IgD-negative memory B cell (primary cell): ENCODE results near the gene FOXC2. TPM values are rescaled to one million over a fixed set of nuclear protein-coding genes. Genes with fewer than 3 reads are reported as not detected.
A peak's percentile ranks its signal among the peaks of the same experiment; 100 is the strongest.

Source experiments
- H3K27ac Mint-ChIP-seq, 3 donors: one replicate each; pipeline ENCODE4 v1.8.0; 2020 to 2022; ENCODE audit warnings: mild to moderate bottlenecking in 3 of 3, mixed read lengths in 3 of 3, moderate library complexity in 1 of 3
- H3K27me3 Mint-ChIP-seq: one replicate; pipeline ENCODE4 v1.8.0; 2021; ENCODE audit warnings: mixed read lengths
- H3K36me3 Mint-ChIP-seq: one replicate; pipeline ENCODE4 v1.8.0; 2020; ENCODE audit warnings: mild to moderate bottlenecking, mixed read lengths
- H3K4me1 Mint-ChIP-seq, 3 donors: one replicate each; pipeline ENCODE4 v1.8.0; 2020 to 2022; ENCODE audit warnings: mixed read lengths in 3 of 3, mild to moderate bottlenecking in 1 of 3
- H3K4me3 Mint-ChIP-seq, 4 donors: one replicate each; pipeline ENCODE4 v1.8.0; 2020 to 2022; ENCODE audit warnings: mild to moderate bottlenecking in 4 of 4, mixed read lengths in 4 of 4, moderate library complexity in 3 of 4
- H3K9me3 Mint-ChIP-seq, 3 donors: one replicate each; pipeline ENCODE4 v1.8.0; 2020 to 2021; ENCODE audit warnings: mixed read lengths in 3 of 3, mild to moderate bottlenecking in 1 of 3
- polyA plus RNA-seq: library from polyadenylated mRNA; unstranded; fragments of 300-500 nt; fragmentation: Illumina TruSeq; gene quantifications from one replicate; pipeline ENCODE4 v1.2.3, GENCODE V29; 2021

The FOXC2 gene
- polyA plus RNA-seq: not detected

GRCh38 chr16:86566601-86566965, at the start of gene FOXC2:
FOXC2 (plus strand) TSS chr16:86566829; CDS start chr16:86567336, 507 bp downstream.
- H3K9me3 Mint-ChIP-seq: peaks cover 0 to 2% (median 0%) of the 10 kb centered on the region in 3 donors
- H3K4me1 Mint-ChIP-seq: peaks cover 6 to 15% (median 7%) of the 10 kb centered on the region in 3 donors
- peak within 1 kb of the TSS; percentile 84 to 89 (median 86) for H3K27ac Mint-ChIP-seq
- no peaks in the 10 kb centered on the region for H3K36me3 Mint-ChIP-seq
- peaks cover 57% of the 10 kb centered on the region for H3K27me3 Mint-ChIP-seq
- peak within 1 kb of the TSS in 3 of 4 donors; percentile 30 to 79 (median 49) for H3K4me3 Mint-ChIP-seq

DNA sequence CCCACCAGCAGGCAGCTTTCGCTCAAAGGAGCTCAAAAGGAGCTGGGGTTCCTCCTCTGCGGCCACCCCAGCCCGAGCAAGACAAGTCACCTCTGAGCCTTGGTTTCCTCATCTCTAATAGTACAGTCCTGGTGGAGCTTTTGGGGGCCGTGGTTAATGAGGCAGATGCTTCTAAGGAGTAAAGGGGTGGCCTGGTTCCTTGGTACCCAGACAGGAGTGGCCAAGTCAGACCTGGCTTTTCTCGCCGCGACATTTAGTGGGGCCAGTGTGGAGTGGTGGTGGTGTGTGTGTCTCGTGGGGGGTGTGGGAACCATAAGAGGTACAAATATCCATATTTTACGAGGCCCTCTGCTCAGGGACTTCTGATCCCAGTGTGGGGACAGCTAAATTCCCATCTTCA, 49.6 kb upstream of the FOXC2 start:
- Mint-ChIP-seq H3K27me3 (peaks cover 56% of the 10 kb centered on the region), H3K9me3 (no peaks in the 10 kb centered on the region), H3K27ac (peak overlapping the region in 1 of 3 donors; percentile 59), H3K36me3 (no peaks in the 10 kb centered on the region), H3K4me1 (peaks cover 2 to 3% (median 3%) of the 10 kb centered on the region in 3 donors), H3K4me3 (peak overlapping the region in 1 of 4 donors; percentile 4)

GRCh38 chr16:86517652-86518258, 48.9 kb upstream of the FOXC2 start:
- peaks cover 54% of the 10 kb centered on the region for H3K27me3 Mint-ChIP-seq
- peak overlapping the region in 1 of 4 donors; percentile 39 for H3K4me3 Mint-ChIP-seq
- H3K36me3 Mint-ChIP-seq: no peaks in the 10 kb centered on the region
- peaks cover 2 to 3% (median 3%) of the 10 kb centered on the region in 3 donors for H3K4me1 Mint-ChIP-seq
- H3K27ac Mint-ChIP-seq: peak overlapping the region in 1 of 3 donors; percentile 66
- no peaks in the 10 kb centered on the region for H3K9me3 Mint-ChIP-seq

DNA sequence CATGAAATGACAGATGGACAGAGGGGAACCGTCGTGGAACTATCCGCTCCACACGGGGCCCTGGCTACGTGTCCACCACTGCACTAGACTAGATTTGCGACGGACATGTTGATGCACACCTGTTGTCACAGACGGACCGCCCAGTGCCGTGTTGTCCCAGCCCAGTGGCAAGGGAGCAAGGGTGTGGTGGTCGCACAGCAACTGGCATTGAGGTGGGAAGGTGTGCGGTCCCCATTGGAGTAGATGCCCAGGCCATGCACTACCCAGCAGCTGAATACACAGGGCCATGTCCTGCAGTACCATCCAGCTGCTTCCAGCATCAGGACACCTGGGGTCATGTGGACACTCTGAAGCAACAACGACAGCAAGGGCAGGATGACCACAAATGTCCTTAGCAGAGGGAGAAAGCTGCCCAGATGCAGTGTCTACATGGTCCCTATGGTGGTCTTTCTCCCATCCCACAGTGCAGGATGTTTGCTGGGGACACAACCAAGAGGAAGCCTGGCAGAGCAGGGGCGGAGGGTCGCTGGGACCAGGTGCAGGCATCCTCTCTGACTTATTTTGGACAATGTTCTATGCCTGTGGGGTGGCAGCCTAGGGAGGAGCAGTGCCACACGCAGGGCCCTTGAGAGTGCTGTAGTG, 47.5 kb upstream of the FOXC2 start:
- Mint-ChIP-seq H3K27ac (peak overlapping the region in 1 of 3 donors; percentile 67), H3K4me3 (no peak overlapping the region), H3K9me3 (no peaks in the 10 kb centered on the region), H3K36me3 (no peaks in the 10 kb centered on the region), H3K27me3 (peaks cover 46% of the 10 kb centered on the region), H3K4me1 (peaks cover 2 to 3% (median 2%) of the 10 kb centered on the region in 3 donors)

DNA sequence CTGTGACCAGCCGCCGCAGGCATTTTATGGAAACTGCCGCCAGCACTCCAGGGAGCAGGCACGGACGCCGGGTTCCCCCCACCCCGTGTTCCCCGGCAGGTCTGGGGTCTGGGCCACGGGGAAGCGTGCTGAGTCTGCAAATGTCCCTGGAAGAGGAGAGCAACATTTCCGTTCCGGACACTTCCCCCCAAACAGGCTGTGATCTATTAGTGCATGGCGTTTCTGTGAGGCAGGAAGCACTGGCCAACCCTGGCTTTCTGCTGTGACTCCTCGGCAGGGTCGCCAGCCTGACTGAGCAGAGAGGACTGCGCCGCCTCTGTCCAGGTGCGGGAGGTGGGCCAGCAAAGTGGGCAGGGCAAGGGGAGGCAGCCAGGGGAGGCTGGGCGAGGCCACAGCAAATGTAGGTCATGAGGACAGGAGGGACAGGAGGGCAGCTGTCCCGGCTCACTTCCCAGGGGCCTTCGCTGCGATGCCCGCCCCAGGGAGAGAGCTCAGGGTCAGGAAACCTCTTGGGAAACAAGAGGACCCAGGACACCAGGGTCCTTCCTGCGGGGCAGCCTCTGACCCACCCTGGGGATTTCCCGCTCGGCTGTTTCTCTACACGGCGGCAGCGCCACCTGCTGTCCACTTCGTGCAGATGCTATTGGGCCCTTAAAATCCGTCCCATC, 46.8 kb upstream of the FOXC2 start:
- H3K27me3 Mint-ChIP-seq: peaks cover 42% of the 10 kb centered on the region
- peaks cover 2 to 3% (median 2%) of the 10 kb centered on the region in 3 donors for H3K4me1 Mint-ChIP-seq
- no peaks in the 10 kb centered on the region for H3K36me3 Mint-ChIP-seq
- H3K9me3 Mint-ChIP-seq: no peaks in the 10 kb centered on the region
- H3K4me3 Mint-ChIP-seq: peak overlapping the region in 2 of 4 donors; percentile 28 to 66
- H3K27ac Mint-ChIP-seq: peak overlapping the region in 2 of 3 donors; percentile 39 to 42

DNA sequence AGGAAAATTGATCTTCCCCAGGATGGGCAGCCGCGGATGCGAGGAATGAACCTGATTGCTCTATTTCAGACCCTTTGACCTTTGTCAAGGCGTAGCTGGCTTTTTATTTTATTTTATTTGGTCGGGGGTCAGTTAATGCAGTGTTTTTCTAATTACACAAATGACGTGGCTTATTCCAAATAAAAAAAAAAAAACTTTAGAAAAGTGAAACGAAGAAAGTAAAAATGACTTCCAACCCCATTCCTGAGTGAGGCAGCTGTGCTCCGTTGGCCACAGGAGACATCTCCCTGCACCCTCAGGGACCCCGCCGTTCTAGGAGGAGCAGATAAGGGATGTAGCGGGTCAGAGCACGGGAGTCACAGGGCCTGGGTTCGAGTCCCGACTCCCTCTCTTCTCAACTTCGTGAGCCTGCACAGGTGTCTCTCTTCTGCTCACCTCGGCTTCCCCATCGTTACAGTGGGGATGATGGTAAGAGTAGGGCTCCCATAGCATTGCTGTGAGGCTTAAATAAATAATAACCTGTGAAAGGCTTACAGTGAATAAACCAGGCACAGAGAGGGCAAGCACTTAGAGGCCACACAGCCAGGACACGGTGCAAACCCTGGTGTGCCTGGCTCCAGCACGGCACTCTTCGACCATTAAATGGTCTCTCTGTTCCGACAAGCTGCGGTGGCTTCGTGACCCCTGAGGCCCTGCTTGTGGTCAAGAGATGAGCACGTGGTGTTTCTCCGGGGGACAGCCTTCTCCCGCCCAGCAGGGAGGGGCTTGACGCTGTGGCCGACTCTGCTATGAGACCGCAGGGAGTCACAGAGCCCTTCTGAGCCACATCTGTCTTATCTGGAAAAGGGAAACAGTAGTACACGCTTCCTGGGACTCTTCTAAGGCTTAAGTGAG, 46.1 kb upstream of the FOXC2 start:
- no peaks in the 10 kb centered on the region for H3K36me3 Mint-ChIP-seq
- peaks cover 2 to 3% (median 2%) of the 10 kb centered on the region in 3 donors for H3K4me1 Mint-ChIP-seq
- peak overlapping the region in 1 of 4 donors; percentile 28 for H3K4me3 Mint-ChIP-seq
- peaks cover 38% of the 10 kb centered on the region for H3K27me3 Mint-ChIP-seq
- H3K27ac Mint-ChIP-seq: peak overlapping the region in 1 of 3 donors; percentile 39
- no peaks in the 10 kb centered on the region for H3K9me3 Mint-ChIP-seq

GRCh38 chr16:86521236-86522197, 45.1 kb upstream of the FOXC2 start:
- no peak overlapping the region for H3K4me3 Mint-ChIP-seq
- H3K9me3 Mint-ChIP-seq: peaks cover 0 to 2% (median 0%) of the 10 kb centered on the region in 3 donors
- peaks cover 2% of the 10 kb centered on the region for H3K36me3 Mint-ChIP-seq
- peaks cover 35% of the 10 kb centered on the region for H3K27me3 Mint-ChIP-seq
- H3K4me1 Mint-ChIP-seq: peaks cover 2 to 3% (median 2%) of the 10 kb centered on the region in 3 donors
- H3K27ac Mint-ChIP-seq: no peak overlapping the region

DNA sequence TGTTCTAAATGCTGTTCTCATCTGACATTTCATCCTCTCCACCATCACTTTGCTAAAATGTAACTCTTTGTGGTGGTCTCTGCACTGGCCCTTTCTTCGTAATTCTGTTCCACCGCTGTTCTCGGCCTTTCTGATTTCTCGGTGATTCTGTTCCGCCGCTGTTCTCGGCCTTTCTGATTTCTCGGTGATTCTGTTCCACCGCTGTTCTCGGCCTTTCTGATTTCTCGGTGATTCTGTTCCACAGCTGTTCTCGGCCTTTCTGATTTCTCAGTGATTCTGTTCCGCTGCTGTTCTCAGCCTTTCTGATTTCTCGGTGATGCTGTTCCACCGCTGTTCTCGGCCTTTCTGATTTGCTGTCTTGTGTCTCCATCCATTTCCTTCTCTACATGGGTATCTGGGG, 44.0 kb upstream of the FOXC2 start:
- Mint-ChIP-seq H3K36me3 (peaks cover 3% of the 10 kb centered on the region), H3K4me1 (peaks cover 2 to 3% (median 2%) of the 10 kb centered on the region in 3 donors), H3K9me3 (peaks cover 0 to 2% (median 0%) of the 10 kb centered on the region in 3 donors), H3K27me3 (peaks cover 26% of the 10 kb centered on the region), H3K4me3 (no peak overlapping the region), H3K27ac (peak overlapping the region in 1 of 3 donors; percentile 43)

DNA sequence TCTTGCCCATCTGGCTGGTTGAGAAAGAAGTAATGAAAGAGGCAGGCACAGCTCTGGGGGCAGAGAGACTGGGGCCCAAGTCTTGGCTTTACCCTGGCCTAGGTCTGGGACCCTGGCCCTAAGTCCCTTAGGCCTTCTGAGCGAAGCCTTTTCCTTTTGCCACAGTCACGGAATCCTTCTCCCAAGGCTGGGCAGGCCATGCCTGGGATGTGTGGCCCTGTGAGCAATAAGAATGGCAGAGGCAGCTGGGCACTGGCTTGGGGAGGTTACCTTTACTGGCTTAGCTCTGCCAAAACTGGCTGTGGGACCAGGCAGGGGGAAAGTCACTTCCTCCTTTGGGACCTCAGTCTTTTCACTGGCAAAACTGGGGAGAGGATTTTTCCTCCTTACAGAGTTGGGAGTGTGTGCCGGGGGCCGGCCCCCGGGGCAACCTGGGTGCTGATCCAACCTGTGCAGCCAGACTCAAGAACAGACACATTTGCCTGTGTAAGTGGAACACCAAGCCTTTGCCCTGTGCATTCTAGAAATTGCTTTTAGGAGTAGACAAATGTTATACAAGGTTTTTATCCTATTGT, 43.4 kb upstream of the FOXC2 start:
- Mint-ChIP-seq H3K9me3 (peaks cover 0 to 2% (median 0%) of the 10 kb centered on the region in 3 donors), H3K36me3 (peaks cover 3% of the 10 kb centered on the region), H3K4me1 (peaks cover 2 to 3% (median 2%) of the 10 kb centered on the region in 3 donors), H3K27me3 (peaks cover 20% of the 10 kb centered on the region), H3K27ac (no peak overlapping the region), H3K4me3 (no peak overlapping the region)

DNA sequence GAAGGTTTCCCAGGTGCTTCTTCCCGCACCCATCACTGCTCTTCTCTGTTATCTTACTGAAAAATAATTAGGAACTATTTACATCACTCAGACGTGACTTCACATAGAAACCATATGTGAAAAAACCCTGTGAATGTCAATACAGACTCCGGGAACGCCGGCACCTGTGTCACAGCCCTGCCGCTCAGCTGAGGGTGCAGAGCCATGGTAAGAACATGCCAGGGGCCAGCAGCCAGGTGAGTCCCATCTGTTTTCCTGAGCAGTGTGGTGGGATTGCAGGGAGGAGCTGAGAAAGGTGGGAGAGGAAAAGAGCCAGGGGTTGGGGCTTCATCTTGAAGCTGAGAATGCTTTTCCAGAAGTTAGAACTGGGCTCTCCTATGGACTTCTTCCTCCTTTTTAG, 42.6 kb upstream of the FOXC2 start:
- Mint-ChIP-seq H3K4me3 (no peak overlapping the region), H3K36me3 (peaks cover 3% of the 10 kb centered on the region), H3K27me3 (peaks cover 13% of the 10 kb centered on the region), H3K4me1 (peaks cover 2 to 3% (median 2%) of the 10 kb centered on the region in 3 donors), H3K27ac (no peak overlapping the region), H3K9me3 (peaks cover 0 to 2% (median 0%) of the 10 kb centered on the region in 3 donors)

GRCh38 chr16:86525696-86526095, 40.9 kb upstream of the FOXC2 start:
- Mint-ChIP-seq H3K27ac (no peak overlapping the region), H3K9me3 (peaks cover 0 to 2% (median 0%) of the 10 kb centered on the region in 3 donors), H3K4me3 (no peak overlapping the region), H3K36me3 (peaks cover 3% of the 10 kb centered on the region), H3K27me3 (peaks cover 3% of the 10 kb centered on the region), H3K4me1 (no peaks in the 10 kb centered on the region)

- Mint-ChIP-seq H3K4me3 (no peak overlapping the region), H3K36me3 (peaks cover 3% of the 10 kb centered on the region), H3K27me3 (peaks cover 3% of the 10 kb centered on the region), H3K27ac (no peak overlapping the region), H3K9me3 (peaks cover 0 to 2% (median 0%) of the 10 kb centered on the region in 3 donors), H3K4me1 (no peaks in the 10 kb centered on the region)
Observed at GRCh38 chr16:86527366-86527765, 39.3 kb upstream of the FOXC2 start.
